ENCODE measurements around the gene TJP1. TPM values are rescaled to one million over a fixed set of nuclear protein-coding genes. Genes with fewer than 3 reads are reported as not detected.

Gene TJP1
- total RNA-seq, 2 donors from 2014 or later = 131 to 145 TPM

DNA sequence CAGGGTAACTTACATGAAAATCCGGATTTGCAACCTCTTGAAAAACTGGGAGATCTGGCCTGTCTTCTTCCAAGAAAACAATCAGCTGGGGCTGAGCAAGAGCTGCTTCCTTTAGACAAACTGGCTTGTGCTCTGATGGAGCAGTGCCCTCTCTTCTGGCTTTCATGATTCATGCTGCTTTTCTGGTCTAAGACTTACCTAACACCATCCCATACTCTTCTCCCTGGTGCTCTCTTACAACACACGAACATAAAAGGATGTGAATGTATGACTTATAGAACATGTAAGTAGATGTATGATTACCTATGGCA, 9.9 kb downstream of the TJP1 start:
- Mint-ChIP-seq H3K27me3 (ENCODE audit: insufficient read depth) (no peaks in the 10 kb centered on the region), H3K9me3 (no peaks in the 10 kb centered on the region), H3K4me3 (no peak overlapping the region), H3K4me1 (peaks cover 58% of the 10 kb centered on the region), H3K36me3 (ENCODE audit: low read depth) (no peaks in the 10 kb centered on the region), H3K27ac (peak overlapping the region; percentile 2)
- Histone ChIP-seq H3K4me1 (ENCODE audit: control insufficient read depth, insufficient read depth, low read length) (no peaks in the 10 kb centered on the region), H3K27ac (ENCODE audit: low read depth, low read length) (no peak overlapping the region), H3K9me3 (ENCODE audit: control insufficient read depth, low read length) (no peaks in the 10 kb centered on the region), H3K4me3 (ENCODE audit: low read length) (no peak overlapping the region), H3K9ac (ENCODE audit: extremely low read depth, low read length, poor library complexity, severe bottlenecking) (no peak overlapping the region), H3K36me3 (ENCODE audit: control insufficient read depth, insufficient read depth, low read length) (no peaks in the 10 kb centered on the region), H3K27me3 (ENCODE audit: control insufficient read depth, insufficient read depth, low read length, poor library complexity, severe bottlenecking) (no peaks in the 10 kb centered on the region)
- no peak for DNase-seq
- WGBS, 2 experiments (ENCODE audit: insufficient coverage in 1 of 2, insufficient read length in 1 of 2) = 81 to 89% methylated on average over 1 to 2 of the region's 2 CpGs
- TF ChIP-seq, protein P1, sequence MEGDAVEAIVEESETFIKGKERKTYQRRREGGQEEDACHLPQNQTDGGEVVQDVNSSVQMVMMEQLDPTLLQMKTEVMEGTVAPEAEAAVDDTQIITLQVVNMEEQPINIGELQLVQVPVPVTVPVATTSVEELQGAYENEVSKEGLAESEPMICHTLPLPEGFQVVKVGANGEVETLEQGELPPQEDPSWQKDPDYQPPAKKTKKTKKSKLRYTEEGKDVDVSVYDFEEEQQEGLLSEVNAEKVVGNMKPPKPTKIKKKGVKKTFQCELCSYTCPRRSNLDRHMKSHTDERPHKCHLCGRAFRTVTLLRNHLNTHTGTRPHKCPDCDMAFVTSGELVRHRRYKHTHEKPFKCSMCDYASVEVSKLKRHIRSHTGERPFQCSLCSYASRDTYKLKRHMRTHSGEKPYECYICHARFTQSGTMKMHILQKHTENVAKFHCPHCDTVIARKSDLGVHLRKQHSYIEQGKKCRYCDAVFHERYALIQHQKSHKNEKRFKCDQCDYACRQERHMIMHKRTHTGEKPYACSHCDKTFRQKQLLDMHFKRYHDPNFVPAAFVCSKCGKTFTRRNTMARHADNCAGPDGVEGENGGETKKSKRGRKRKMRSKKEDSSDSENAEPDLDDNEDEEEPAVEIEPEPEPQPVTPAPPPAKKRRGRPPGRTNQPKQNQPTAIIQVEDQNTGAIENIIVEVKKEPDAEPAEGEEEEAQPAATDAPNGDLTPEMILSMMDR (conservative IDR thresholded peaks at IDR 0.05) = no peak

DNA sequence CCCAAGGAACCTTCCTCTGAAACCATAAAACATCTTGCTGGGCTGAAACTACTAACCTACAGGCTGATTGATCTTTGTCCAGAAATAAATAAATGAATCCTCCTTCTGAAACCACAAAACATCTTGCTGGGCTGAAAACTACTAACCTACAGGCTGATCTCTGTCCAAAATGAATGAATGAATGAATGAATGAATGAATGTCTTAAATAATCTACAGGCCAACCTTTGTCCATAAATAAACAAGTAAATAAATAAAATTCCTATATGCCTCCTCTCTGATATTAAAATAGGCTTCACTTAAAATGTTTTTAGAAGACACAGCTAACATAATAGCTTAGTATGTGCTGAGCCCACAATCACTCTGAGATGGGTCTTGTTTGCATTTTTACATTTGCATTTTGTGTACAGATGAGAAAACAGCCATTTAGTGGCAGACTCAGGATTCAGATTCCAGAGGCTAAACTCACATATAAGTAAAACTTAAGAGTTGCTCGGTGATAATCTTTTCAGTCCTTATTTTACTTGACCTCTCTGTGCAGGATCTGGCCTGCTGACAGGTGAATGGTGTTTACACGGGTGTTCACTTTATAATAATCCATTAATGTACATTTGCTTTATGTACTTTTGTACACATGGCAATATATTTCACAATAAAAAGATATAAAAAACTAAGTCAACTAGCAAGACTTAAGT, 10.4 kb downstream of the TJP1 start:
- no peak for DNase-seq
- Mint-ChIP-seq H3K27ac (no peak overlapping the region), H3K4me1 (peaks cover 55% of the 10 kb centered on the region), H3K36me3 (ENCODE audit: low read depth) (no peaks in the 10 kb centered on the region), H3K9me3 (no peaks in the 10 kb centered on the region), H3K4me3 (no peak overlapping the region), H3K27me3 (ENCODE audit: insufficient read depth) (no peaks in the 10 kb centered on the region)
- Histone ChIP-seq H3K4me3 (ENCODE audit: low read length) (no peak overlapping the region), H3K9ac (ENCODE audit: extremely low read depth, low read length, poor library complexity, severe bottlenecking) (no peak overlapping the region), H3K36me3 (ENCODE audit: control insufficient read depth, insufficient read depth, low read length) (no peaks in the 10 kb centered on the region), H3K27ac (ENCODE audit: low read depth, low read length) (no peak overlapping the region), H3K27me3 (ENCODE audit: control insufficient read depth, insufficient read depth, low read length, poor library complexity, severe bottlenecking) (no peaks in the 10 kb centered on the region), H3K9me3 (ENCODE audit: control insufficient read depth, low read length) (no peaks in the 10 kb centered on the region), H3K4me1 (ENCODE audit: control insufficient read depth, insufficient read depth, low read length) (no peaks in the 10 kb centered on the region)
- WGBS, 2 experiments (ENCODE audit: insufficient coverage in 1 of 2, insufficient read length in 1 of 2) = 94 to 100% methylated on average over 1 to 2 of the region's 2 CpGs
- TF ChIP-seq, protein P1 (conservative IDR thresholded peaks at IDR 0.05) = no peak

DNA sequence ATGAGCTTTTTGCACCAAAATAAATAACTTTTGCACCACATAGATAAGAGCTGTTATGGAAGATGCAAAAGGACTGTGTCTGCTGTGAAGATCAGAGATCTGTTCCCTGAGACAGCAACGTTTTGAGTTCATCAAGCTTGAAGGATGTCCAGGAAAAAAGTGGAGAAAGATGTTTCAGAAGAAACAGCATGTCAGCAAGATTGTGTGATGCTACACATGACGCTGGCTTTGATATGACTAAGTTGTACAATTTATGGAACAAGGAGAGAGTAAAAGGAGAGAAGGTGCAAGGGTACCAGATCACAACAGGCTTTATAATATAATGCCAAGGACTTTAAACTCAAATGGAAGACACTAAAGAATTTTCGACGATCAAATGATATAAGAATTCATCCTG, 16.6 kb downstream of the TJP1 start:
- Mint-ChIP-seq H3K9me3 (no peaks in the 10 kb centered on the region), H3K4me3 (no peak overlapping the region), H3K4me1 (peaks cover 41% of the 10 kb centered on the region), H3K36me3 (ENCODE audit: low read depth) (peaks cover 2% of the 10 kb centered on the region), H3K27ac (no peak overlapping the region), H3K27me3 (ENCODE audit: insufficient read depth) (no peaks in the 10 kb centered on the region)
- Histone ChIP-seq H3K4me1 (ENCODE audit: control insufficient read depth, insufficient read depth, low read length) (no peaks in the 10 kb centered on the region), H3K9me3 (ENCODE audit: control insufficient read depth, low read length) (no peaks in the 10 kb centered on the region), H3K36me3 (ENCODE audit: control insufficient read depth, insufficient read depth, low read length) (no peaks in the 10 kb centered on the region), H3K4me3 (ENCODE audit: low read length) (no peak overlapping the region), H3K27ac (ENCODE audit: low read depth, low read length) (no peak overlapping the region), H3K9ac (ENCODE audit: extremely low read depth, low read length, poor library complexity, severe bottlenecking) (no peak overlapping the region), H3K27me3 (ENCODE audit: control insufficient read depth, insufficient read depth, low read length, poor library complexity, severe bottlenecking) (no peaks in the 10 kb centered on the region)
- WGBS, 2 experiments (ENCODE audit: insufficient coverage in 1 of 2, insufficient read length in 1 of 2) = 91 to 94% methylated on average over 4 of the region's 4 CpGs
- no peak for DNase-seq
- TF ChIP-seq, protein P1 (conservative IDR thresholded peaks at IDR 0.05) = no peak
